Esophagus squamous epithelium (tissue), 5 donors: Measurements from ENCODE around the gene LUZP1. TPM values are rescaled to one million over a fixed set of nuclear protein-coding genes. Genes with fewer than 3 reads are reported as not detected.
"Not testable (repeated sequence)": the region's sequence is repeated elsewhere in the genome, so short reads cannot be mapped to it uniquely, and the experiment has no call there.

Experiments used
- DNase-seq: peaks from one replicate; lab custom pipeline; 2025; lab: John Stamatoyannopoulos, UW
- H3K27ac ChIP-seq, 4 donors: fragments of 200-600 bp; sonication (generic); one replicate each; pipeline ENCODE4 v1.5.1; 2016 to 2019; ENCODE audit warnings: mild to moderate bottlenecking in 1 of 4
- H3K27me3 ChIP-seq, 4 donors: fragments of 200-600 bp; sonication (generic); 1 replicate in 3 of 4; 2 replicates in 1 of 4; pipeline versions ENCODE4 v1.5.1 to v1.6.0; 2017 to 2021; ENCODE audit warnings: antibody characterized with exemption in 1 of 4
- H3K36me3 ChIP-seq, 3 donors: fragments of 200-600 bp; sonication (generic); one replicate each; pipeline ENCODE4 v1.5.1; 2016 to 2019
- H3K4me1 ChIP-seq, 3 donors: fragments of 200-600 bp; sonication (generic); one replicate each; pipeline ENCODE4 v1.5.1; 2017 to 2019
- H3K4me3 ChIP-seq, 4 donors: fragments of 200-600 bp; sonication (generic); 1 replicate in 3 of 4; 2 replicates in 1 of 4; pipeline ENCODE4 v1.5.1; 2016 to 2019; ENCODE audit warnings: mild to moderate bottlenecking in 2 of 4, moderate library complexity in 1 of 4
- H3K9me3 ChIP-seq, 3 donors: fragments of 200-600 bp; sonication (generic); one replicate each; pipeline ENCODE4 v1.5.1; 2016 to 2019
- POLR2A ChIP-seq, 4 donors: fragments of 450-650 bp; IDR thresholded peaks; one replicate each; pipeline ENCODE4 v1.6.1; 2017; ENCODE audit warnings: antibody characterized with exemption in 4 of 4, mild to moderate bottlenecking in 4 of 4, moderate library complexity in 3 of 4
- WGBS, 2 donors: methylation state at CpG; one replicate each; pipeline ENCODE4 v1.1.5; 2018; 5-methylcytosine and 5-hydroxymethylcytosine counted together
- intact Hi-C: fragments of 100-400 bp; cut with DNase I; formaldehyde crosslinking; loops from one replicate; pipeline ENCODE4 v1.15.0; 2022
- total RNA-seq, 4 donors: library from RNA; depleted of rRNA; stranded (reverse); fragments of >200 nt; gene quantifications; one replicate each; pipeline ENCODE4 v1.1.0, GENCODE V29; 2016
- TF ChIP-seq, protein P1 (sequence below), 6 experiments: fragments of 450-650 bp in 4 of 6; fragments of 200-600 bp in 2 of 6; sonication (generic) in 2 of 6; IDR thresholded peaks; one replicate each; pipeline ENCODE4 v1.5.1; 2016 to 2019; ENCODE audit warnings: antibody characterized with exemption in 6 of 6, mild to moderate bottlenecking in 4 of 6, moderate library complexity in 4 of 6
- donor health status: DM: yes; HTN: yes; CAD: no.

LUZP1 gene
- total RNA-seq, 4 donors from 2014 or later, result 16.9 to 18.7 (median 17.9) TPM

DNA sequence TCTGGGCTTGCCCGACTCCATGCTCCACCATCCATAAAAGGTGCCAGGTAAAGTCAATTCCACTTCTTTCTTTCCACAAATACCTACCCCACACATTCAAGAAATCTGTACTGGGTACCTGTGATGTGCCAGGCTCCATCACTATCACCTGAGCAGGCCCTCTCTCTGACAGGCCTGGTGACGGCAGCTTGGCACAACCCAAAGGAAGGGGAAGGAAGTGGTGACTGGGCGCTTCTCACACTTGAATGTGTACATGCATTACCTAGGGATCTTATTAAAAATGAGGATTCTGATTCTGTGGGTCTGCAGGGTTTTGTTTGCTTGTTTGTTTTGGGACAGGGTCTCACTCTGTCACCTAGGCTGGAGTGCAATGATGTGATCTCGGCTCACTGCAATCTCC, 41.1 kb upstream of the LUZP1 start:
- no peak overlapping the region for H3K27ac ChIP-seq
- no peaks in the 10 kb centered on the region for H3K4me1 ChIP-seq
- intact Hi-C loops, result no loop called here
- no peak for DNase-seq
- H3K4me3 ChIP-seq, result no peak overlapping the region
- H3K9me3 ChIP-seq, result no peaks in the 10 kb centered on the region
- WGBS, 2 donors, result 73 to 77% methylated on average over 4 of the region's 4 CpGs
- peaks cover 0 to 76% (median 0%) of the 10 kb centered on the region in 4 donors for H3K27me3 ChIP-seq
- no peaks in the 10 kb centered on the region for H3K36me3 ChIP-seq
- no peak for TF ChIP-seq POLR2A (IDR thresholded peaks at IDR 0.05)
- TF ChIP-seq, protein P1, sequence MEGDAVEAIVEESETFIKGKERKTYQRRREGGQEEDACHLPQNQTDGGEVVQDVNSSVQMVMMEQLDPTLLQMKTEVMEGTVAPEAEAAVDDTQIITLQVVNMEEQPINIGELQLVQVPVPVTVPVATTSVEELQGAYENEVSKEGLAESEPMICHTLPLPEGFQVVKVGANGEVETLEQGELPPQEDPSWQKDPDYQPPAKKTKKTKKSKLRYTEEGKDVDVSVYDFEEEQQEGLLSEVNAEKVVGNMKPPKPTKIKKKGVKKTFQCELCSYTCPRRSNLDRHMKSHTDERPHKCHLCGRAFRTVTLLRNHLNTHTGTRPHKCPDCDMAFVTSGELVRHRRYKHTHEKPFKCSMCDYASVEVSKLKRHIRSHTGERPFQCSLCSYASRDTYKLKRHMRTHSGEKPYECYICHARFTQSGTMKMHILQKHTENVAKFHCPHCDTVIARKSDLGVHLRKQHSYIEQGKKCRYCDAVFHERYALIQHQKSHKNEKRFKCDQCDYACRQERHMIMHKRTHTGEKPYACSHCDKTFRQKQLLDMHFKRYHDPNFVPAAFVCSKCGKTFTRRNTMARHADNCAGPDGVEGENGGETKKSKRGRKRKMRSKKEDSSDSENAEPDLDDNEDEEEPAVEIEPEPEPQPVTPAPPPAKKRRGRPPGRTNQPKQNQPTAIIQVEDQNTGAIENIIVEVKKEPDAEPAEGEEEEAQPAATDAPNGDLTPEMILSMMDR (IDR thresholded peaks at IDR 0.05), result no peak

DNA sequence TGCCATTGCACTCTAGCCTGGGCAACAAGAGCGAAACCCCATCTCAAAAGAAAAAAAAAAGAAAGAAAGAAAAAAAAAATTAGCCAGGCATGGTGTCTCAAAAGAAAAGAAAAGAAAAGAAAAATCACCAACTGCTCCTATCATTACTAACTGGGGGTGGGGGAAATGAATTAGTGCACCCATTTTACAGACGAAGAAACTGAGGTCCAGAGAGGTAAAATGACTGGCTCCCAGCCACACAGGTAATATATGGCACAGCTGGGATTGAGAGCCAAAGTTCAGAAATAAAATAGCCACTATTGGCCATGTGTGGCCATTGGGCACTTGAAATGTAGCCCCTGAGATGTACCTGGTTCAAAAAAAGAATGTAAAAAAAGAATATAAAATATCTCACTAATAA, 39.9 kb upstream of the LUZP1 start:
- no peak overlapping the region for H3K4me3 ChIP-seq
- peaks cover 0 to 63% (median 0%) of the 10 kb centered on the region in 4 donors for H3K27me3 ChIP-seq
- H3K4me1 ChIP-seq, result no peaks in the 10 kb centered on the region
- H3K36me3 ChIP-seq, result no peaks in the 10 kb centered on the region
- intact Hi-C loops, result no loop called here
- WGBS, 2 donors, result 86 to 90% methylated on average over 2 of the region's 2 CpGs
- no peaks in the 10 kb centered on the region for H3K9me3 ChIP-seq
- TF ChIP-seq, protein P1 (IDR thresholded peaks at IDR 0.05), result no peak
- TF ChIP-seq POLR2A (IDR thresholded peaks at IDR 0.05), result no peak
- no peak overlapping the region for H3K27ac ChIP-seq
- DNase-seq, result no peak

DNA sequence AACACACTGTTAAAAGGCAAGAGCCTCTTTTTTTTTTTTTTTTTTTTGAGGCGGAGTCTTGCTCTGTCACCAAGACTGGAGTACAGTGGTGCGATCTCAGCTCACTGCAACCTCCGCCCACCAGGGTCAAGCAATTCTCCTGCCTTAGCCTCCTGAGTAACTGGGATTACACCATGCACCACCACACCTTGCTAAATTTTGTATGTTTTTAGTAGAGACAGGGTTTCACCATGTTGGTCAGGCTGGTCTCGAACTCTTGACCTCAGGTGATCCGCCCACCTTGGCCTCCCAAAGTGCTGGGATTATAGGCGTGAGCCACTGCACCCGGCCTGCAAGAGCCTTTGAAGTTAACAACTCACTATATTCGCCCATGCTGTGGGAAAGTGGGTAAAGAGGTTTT, 39.1 kb upstream of the LUZP1 start:
- intact Hi-C loops, result not testable (repeated sequence)

DNA sequence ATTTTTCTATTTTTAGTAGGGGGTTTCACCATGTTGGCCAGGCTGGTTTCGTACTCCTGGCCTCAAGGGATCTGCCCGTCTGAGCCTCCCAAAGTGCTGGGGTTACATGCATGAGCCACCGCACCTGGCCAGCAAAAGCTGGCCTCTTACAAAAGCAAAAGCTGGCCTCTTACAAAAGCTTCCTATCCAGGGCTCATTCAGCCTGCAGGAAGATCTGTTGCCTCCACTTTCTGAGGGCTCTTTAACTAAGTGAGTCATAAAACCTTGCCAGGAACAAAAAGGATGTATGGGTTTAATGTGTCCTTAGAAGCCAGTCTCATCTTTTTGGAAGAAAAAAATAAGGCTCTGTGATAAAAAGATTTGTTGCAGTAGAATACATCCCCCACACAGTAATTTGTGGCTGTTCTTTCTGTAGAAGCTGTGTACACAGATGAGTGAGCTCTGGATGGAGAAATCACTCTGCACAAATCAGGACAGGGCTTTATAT, 33.6 kb upstream of the LUZP1 start:
- 64% methylated on average over 3 of the region's 3 CpGs; no CpG with 5 or more reads in 1 of the 2 donors for WGBS, 2 donors
- Histone ChIP-seq H3K9me3 (no peaks in the 10 kb centered on the region), H3K36me3 (no peaks in the 10 kb centered on the region), H3K27ac (no peak overlapping the region), H3K4me3 (no peak overlapping the region), H3K4me1 (no peaks in the 10 kb centered on the region), H3K27me3 (peaks cover 0 to 31% (median 0%) of the 10 kb centered on the region in 4 donors)
- intact Hi-C loops, result no loop called here
- DNase-seq, result no peak
- TF ChIP-seq, protein P1 (IDR thresholded peaks at IDR 0.05), result no peak
- no peak for TF ChIP-seq POLR2A (IDR thresholded peaks at IDR 0.05)

More for the DNA sequence above, 39.1 kb upstream of the LUZP1 start:
- H3K27ac ChIP-seq, H3K9me3 ChIP-seq, DNase-seq, H3K36me3 ChIP-seq, H3K4me1 ChIP-seq, H3K4me3 ChIP-seq: not testable (repeated sequence)
- WGBS, 2 donors, result 87 to 92% methylated on average over 3 to 6 of the region's 8 CpGs
- peaks cover 0 to 60% (median 0%) of the 10 kb centered on the region in 4 donors for H3K27me3 ChIP-seq

DNA sequence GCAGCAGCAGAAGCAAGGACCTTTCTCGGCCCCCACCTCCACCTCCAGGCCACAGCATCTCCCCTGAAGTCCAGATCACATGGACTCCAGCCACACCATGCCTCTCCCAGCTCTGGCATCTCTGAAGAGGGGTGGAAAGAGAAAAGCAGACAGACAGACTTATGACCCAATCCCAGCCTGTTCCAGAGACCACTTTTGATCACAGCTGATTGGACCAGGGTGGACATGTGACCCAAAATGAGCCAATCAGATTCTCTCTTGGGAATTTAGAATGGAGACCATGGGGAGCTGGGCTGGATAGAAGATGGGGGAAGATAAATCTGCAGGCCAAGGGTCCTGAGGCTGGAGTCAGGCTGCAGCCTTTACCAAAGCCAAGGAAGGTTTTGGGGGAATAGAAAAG, 32.2 kb upstream of the LUZP1 start:
- intact Hi-C loops, result no loop called here
- H3K4me3 ChIP-seq, result no peak overlapping the region
- no peak for DNase-seq
- WGBS, 2 donors, result 64 to 100% methylated on average over 1 of the region's 1 CpG
- H3K27ac ChIP-seq, result no peak overlapping the region
- TF ChIP-seq, protein P1 (IDR thresholded peaks at IDR 0.05), result no peak
- TF ChIP-seq POLR2A (IDR thresholded peaks at IDR 0.05), result no peak
- H3K36me3 ChIP-seq, result no peaks in the 10 kb centered on the region
- H3K27me3 ChIP-seq, result peaks cover 0 to 33% (median 0%) of the 10 kb centered on the region in 4 donors
- H3K9me3 ChIP-seq, result no peaks in the 10 kb centered on the region
- no peaks in the 10 kb centered on the region for H3K4me1 ChIP-seq

DNA sequence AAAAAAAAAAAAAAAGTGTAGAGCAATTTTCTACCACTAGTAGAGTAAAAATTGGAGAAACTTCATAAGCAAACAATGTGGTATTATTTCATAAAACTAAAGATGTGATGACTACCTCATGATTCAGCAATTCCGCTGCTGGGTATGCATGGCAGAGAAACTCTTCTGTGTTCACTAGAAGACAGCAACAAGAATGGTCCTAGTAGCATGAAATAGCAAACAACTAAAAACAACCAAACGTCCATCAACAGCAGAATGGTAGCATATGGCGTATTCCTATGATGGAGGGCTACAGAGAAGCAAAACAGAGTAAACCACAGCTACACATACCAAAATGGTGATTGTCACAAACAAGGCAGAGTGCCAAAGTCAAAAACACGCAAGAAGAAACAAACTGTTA, 29.7 kb upstream of the LUZP1 start:
- WGBS, 2 donors, result 36 to 51% methylated on average over 4 of the region's 4 CpGs
- DNase-seq, result no peak
- intact Hi-C loops, result no loop called here

More for the DNA sequence above, 29.7 kb upstream of the LUZP1 start:
- Histone ChIP-seq H3K4me3 (no peak overlapping the region), H3K4me1 (no peaks in the 10 kb centered on the region), H3K9me3 (no peaks in the 10 kb centered on the region), H3K27me3 (peaks cover 0 to 40% (median 0%) of the 10 kb centered on the region in 4 donors), H3K36me3 (no peaks in the 10 kb centered on the region), H3K27ac (no peak overlapping the region)
- no peak for TF ChIP-seq POLR2A (IDR thresholded peaks at IDR 0.05)
- TF ChIP-seq, protein P1 (IDR thresholded peaks at IDR 0.05), result no peak
